RCC 7860 (cell line): Measurements from ENCODE around the gene DIP2C.
"Not testable (repeated sequence)": the region's sequence is repeated elsewhere in the genome, so short reads cannot be mapped to it uniquely, and the experiment has no call there.

Experiments used
- DNase-seq: peaks from one replicate; pipeline ENCODE4 v3.0.0-alpha.2; 2015; ENCODE audit warnings: low spot score
- FAIRE-seq: peaks from 2 replicates; lab custom pipeline; 2012; peaks lifted over from hg19 to GRCh38; lab: Jason Lieb, UNC

Gene DIP2C

GRCh38 chr10:543862-544822 is 145.3 kb downstream of the DIP2C start:
- no peak for FAIRE-seq

GRCh38 chr10:543131-543530 is 146.3 kb downstream of the DIP2C start:
- no peak for DNase-seq
- FAIRE-seq = no peak

More at GRCh38 chr10:543862-544822, 145.3 kb downstream of the DIP2C start:
- no peak for DNase-seq

- DNase-seq = no peak
- no peak for FAIRE-seq
Measured at GRCh38 chr10:541750-542371, 147.6 kb downstream of the DIP2C start.

GRCh38 chr10:541041-541440 is 148.4 kb downstream of the DIP2C start:
- FAIRE-seq = no peak

GRCh38 chr10:538895-539294 is 150.6 kb downstream of the DIP2C start:
- FAIRE-seq = no peak

More at GRCh38 chr10:541041-541440, 148.4 kb downstream of the DIP2C start:
- DNase-seq = no peak

GRCh38 chr10:536935-537334 is 152.5 kb downstream of the DIP2C start:
- DNase-seq = no peak

More at GRCh38 chr10:538895-539294, 150.6 kb downstream of the DIP2C start:
- DNase-seq = no peak

GRCh38 chr10:536371-536925 is 153.0 kb downstream of the DIP2C start:
- DNase-seq = no peak
- no peak for FAIRE-seq

More at GRCh38 chr10:536935-537334, 152.5 kb downstream of the DIP2C start:
- FAIRE-seq = no peak

- FAIRE-seq (no peak), DNase-seq (no peak)
Measured at GRCh38 chr10:535952-536351, 153.5 kb downstream of the DIP2C start.

- DNase-seq (no peak), FAIRE-seq (no peak)
Measured at GRCh38 chr10:535051-535450, 154.4 kb downstream of the DIP2C start.

- DNase-seq (no peak), FAIRE-seq (no peak)
Measured at GRCh38 chr10:534047-534566, 155.4 kb downstream of the DIP2C start.

GRCh38 chr10:533611-534010 is 155.9 kb downstream of the DIP2C start:
- FAIRE-seq (no peak), DNase-seq (no peak)

- FAIRE-seq (no peak), DNase-seq (no peak)
Measured at GRCh38 chr10:533186-533585, 156.3 kb downstream of the DIP2C start.

GRCh38 chr10:532331-532730 is 157.1 kb downstream of the DIP2C start:
- not testable (repeated sequence) for FAIRE-seq, DNase-seq

GRCh38 chr10:531541-531940 is 157.9 kb downstream of the DIP2C start:
- FAIRE-seq (no peak), DNase-seq (no peak)

GRCh38 chr10:530717-531116 is 158.8 kb downstream of the DIP2C start:
- DNase-seq = no peak
- no peak for FAIRE-seq

GRCh38 chr10:529468-530230 is 159.8 kb downstream of the DIP2C start:
- no peak for FAIRE-seq
- DNase-seq = no peak

GRCh38 chr10:528173-529165 is 161.0 kb downstream of the DIP2C start:
- FAIRE-seq (no peak), DNase-seq (no peak)

- no peak for FAIRE-seq
Measured at GRCh38 chr10:527416-527815, 162.1 kb downstream of the DIP2C start.

GRCh38 chr10:526651-527312 is 162.7 kb downstream of the DIP2C start:
- FAIRE-seq (no peak), DNase-seq (no peak)

More at GRCh38 chr10:527416-527815, 162.1 kb downstream of the DIP2C start:
- DNase-seq = no peak
